Measurements from ENCODE around the gene ORM1.

DNA sequence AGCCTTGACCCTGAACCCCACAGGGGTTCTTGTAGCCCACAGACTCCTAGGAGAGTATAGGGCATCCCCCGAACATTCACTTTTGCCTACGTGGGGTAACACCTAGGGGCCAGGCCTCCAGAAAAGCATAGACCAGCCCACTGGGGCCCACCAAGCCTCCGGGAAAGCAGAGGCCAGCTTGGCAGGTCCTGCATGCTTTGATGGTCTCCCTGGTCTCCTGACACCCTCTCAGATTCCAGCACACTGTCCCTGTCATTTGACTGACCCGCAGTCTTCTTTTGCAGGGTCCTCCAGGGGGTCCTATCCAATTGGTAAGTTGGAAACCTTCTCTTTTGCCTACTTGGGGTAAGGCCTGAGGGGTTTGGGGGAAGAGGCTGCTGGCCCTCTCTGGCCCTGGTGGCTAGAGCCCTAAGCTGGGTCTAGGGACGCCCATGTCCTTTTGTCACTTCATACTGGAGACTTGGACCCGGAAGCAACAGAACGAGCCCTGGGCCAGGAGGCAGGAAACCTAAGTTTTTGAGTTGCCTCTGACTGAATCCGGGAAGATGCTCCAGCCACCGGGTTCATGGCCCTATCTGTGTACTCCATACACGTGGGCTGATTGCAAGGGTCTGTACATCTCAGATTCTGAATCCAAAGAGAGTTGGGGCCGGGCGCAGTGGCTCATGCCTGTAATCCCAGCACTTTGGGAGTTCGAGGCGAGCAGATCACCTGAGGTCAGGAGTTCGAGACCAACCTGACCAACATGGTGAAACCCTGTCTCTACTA, 20.9 kb upstream of the ORM1 start:
- TF ChIP-seq, protein P1, sequence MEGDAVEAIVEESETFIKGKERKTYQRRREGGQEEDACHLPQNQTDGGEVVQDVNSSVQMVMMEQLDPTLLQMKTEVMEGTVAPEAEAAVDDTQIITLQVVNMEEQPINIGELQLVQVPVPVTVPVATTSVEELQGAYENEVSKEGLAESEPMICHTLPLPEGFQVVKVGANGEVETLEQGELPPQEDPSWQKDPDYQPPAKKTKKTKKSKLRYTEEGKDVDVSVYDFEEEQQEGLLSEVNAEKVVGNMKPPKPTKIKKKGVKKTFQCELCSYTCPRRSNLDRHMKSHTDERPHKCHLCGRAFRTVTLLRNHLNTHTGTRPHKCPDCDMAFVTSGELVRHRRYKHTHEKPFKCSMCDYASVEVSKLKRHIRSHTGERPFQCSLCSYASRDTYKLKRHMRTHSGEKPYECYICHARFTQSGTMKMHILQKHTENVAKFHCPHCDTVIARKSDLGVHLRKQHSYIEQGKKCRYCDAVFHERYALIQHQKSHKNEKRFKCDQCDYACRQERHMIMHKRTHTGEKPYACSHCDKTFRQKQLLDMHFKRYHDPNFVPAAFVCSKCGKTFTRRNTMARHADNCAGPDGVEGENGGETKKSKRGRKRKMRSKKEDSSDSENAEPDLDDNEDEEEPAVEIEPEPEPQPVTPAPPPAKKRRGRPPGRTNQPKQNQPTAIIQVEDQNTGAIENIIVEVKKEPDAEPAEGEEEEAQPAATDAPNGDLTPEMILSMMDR (IDR thresholded peaks at IDR 0.05): no peak
- TF ChIP-seq POLR2A (IDR thresholded peaks at IDR 0.05): no peak

Data from right lobe of liver (tissue), 4 donors.